GM23248 (cell line): ENCODE measurements around the gene PGA4. TPM values are rescaled to one million over a fixed set of nuclear protein-coding genes. Genes with fewer than 3 reads are reported as not detected.

Source experiments
- DNase-seq: peaks from one replicate; pipeline ENCODE4 v3.0.0-alpha.2; 2015
- H2AFZ ChIP-seq: fragments of 200-600 bp; sonication (generic); 2 replicates; pipeline ENCODE4 v1.6.1; 2016; ENCODE audit warnings: antibody characterized with exemption
- H3F3A ChIP-seq: fragments of 200-600 bp; sonication (generic); 2 replicates; pipeline ENCODE4 v1.6.1; 2016; ENCODE audit warnings: mild to moderate bottlenecking, antibody characterized with exemption, mixed run types; ENCODE audit not compliant: insufficient read depth
- H3K27ac ChIP-seq: fragments of 200-600 bp; sonication (generic); 2 replicates; pipeline ENCODE4 v1.5.1; 2016; ENCODE audit warnings: mild to moderate bottlenecking
- H3K27me3 ChIP-seq: fragments of 200-600 bp; sonication (generic); replicated peaks from 2 replicates; pipeline ENCODE4 v1.6.1; 2016; ENCODE audit warnings: mild to moderate bottlenecking; ENCODE audit not compliant: insufficient read depth
- H3K36me3 ChIP-seq: fragments of 200-600 bp; sonication (generic); 2 replicates; pipeline ENCODE4 v1.6.1; 2016; ENCODE audit warnings: low read depth, mild to moderate bottlenecking
- H3K4me1 ChIP-seq: fragments of 200-600 bp; sonication (generic); 2 replicates; pipeline ENCODE4 v1.6.1; 2016; ENCODE audit warnings: mild to moderate bottlenecking; ENCODE audit not compliant: insufficient read depth
- H3K4me2 ChIP-seq: fragments of 200-600 bp; sonication (generic); one replicate; pipeline ENCODE4 v1.6.1; 2016; ENCODE audit warnings: mild to moderate bottlenecking; ENCODE audit not compliant: unreplicated experiment
- H3K4me3 ChIP-seq: fragments of 200-600 bp; sonication (generic); 2 replicates; pipeline ENCODE4 v1.5.1; 2016; ENCODE audit warnings: mild to moderate bottlenecking
- H3K79me2 ChIP-seq: fragments of 200-600 bp; sonication (generic); 2 replicates; pipeline ENCODE4 v1.6.1; 2016; ENCODE audit warnings: mild to moderate bottlenecking; ENCODE audit not compliant: insufficient read depth
- H3K9ac ChIP-seq: fragments of 200-600 bp; sonication (generic); 2 replicates; pipeline ENCODE4 v1.6.1; 2016; ENCODE audit warnings: mild to moderate bottlenecking
- H3K9me2 ChIP-seq: fragments of 200-600 bp; sonication (generic); 2 replicates; pipeline ENCODE4 v1.6.1; 2016; ENCODE audit warnings: mixed run types, mild to moderate bottlenecking, moderate library complexity; ENCODE audit not compliant: insufficient read depth
- H3K9me3 ChIP-seq: fragments of 200-600 bp; sonication (generic); one replicate; pipeline ENCODE4 v1.6.1; 2017; ENCODE audit warnings: low read depth
- H4K20me1 ChIP-seq: fragments of 200-600 bp; sonication (generic); 2 replicates; pipeline ENCODE4 v1.6.0; 2016; ENCODE audit not compliant: insufficient read depth
- EZH2 ChIP-seq: fragments of 200-600 bp; sonication (generic); IDR thresholded peaks from 2 replicates; pipeline ENCODE4 v1.6.1; 2018; ENCODE audit warnings: antibody characterized with exemption, mild to moderate bottlenecking; ENCODE audit not compliant: insufficient read depth, poor library complexity, severe bottlenecking
- EZH2phosphoT487 ChIP-seq: fragments of 200-600 bp; sonication (generic); IDR thresholded peaks from 2 replicates; pipeline ENCODE4 v1.6.1; 2018; ENCODE audit warnings: antibody characterized with exemption, moderate library complexity, mild to moderate bottlenecking, low read depth; ENCODE audit not compliant: insufficient read depth
- WGBS, 2 experiments: methylation state at CpG; one replicate each; pipeline ENCODE4 v1.1.6; 2015 to 2017; ENCODE audit warnings: low lambda C conversion rate in 2 of 2, low coverage in 1 of 2; ENCODE audit errors: missing lambda C conversion rate in 2 of 2; 5-methylcytosine and 5-hydroxymethylcytosine counted together
- in situ Hi-C: fragments of 300-500 bp; cut with MboI; formaldehyde crosslinking; loops from 2 replicates; pipeline ENCODE4 v1.15.0; 2020
- polyA plus RNA-seq: library from polyadenylated mRNA; unstranded; fragments of >200 nt; fragmentation: Nextera tagmentation; extraction: Ambion mirVana; gene quantifications from 2 replicates; pipeline ENCODE4 v1.2.1, GENCODE V29; 2016
- total RNA-seq: library from RNA; depleted of rRNA; stranded (reverse); fragments of >200 nt; shearing (Covaris generic); gene quantifications from 2 replicates; pipeline ENCODE4 v1.2.3, GENCODE V29; 2014

The PGA4 gene
- total and polyA plus RNA-seq, 2 experiments from 2014 or later: 0.31 TPM; not detected in 1

DNA sequence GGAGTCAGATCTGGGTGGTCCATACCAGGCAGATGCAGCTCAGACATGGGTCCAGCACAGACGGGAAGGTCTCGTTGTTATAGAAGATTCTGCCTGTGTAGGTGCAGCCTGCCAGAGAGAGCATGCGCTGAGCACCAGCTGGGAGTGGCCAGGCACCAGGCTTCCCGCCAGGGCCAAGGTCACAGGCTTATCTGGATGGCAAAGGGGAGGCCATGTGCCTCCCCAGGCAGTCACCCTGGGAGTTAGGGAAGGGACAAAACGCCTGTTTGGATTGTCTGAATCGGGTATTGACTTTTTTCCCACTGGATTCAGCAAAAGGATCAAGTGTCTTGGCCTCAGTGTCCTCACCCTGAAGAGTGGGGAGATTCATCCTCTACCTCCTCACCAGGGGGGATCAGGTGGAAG lies 45.3 kb downstream of the PGA4 start:
- H3K27ac ChIP-seq: no peak overlapping the region
- H3K36me3 ChIP-seq: no peaks in the 10 kb centered on the region
- H3K9ac ChIP-seq: no peak overlapping the region
- H3K9me2 ChIP-seq: no peaks in the 10 kb centered on the region
- in situ Hi-C loops: loop anchor here (10.0 kb wide), 1 partner anchor 117 kb away; no protein-coding TSS in a partner anchor
- TF ChIP-seq EZH2phosphoT487: no peak
- no peak for TF ChIP-seq EZH2
- no peak overlapping the region for H3K4me3 ChIP-seq
- H3K79me2 ChIP-seq: no peaks in the 10 kb centered on the region
- peaks cover 10% of the 10 kb centered on the region for H3K4me1 ChIP-seq
- DNase-seq: no peak
- no peaks in the 10 kb centered on the region for H3K9me3 ChIP-seq
- no peak overlapping the region for H2AFZ ChIP-seq
- WGBS, 2 experiments: 60% methylated on average over 6 of the region's 6 CpGs
- no peaks in the 10 kb centered on the region for H3K27me3 ChIP-seq
- H3F3A ChIP-seq: peaks cover 10% of the 10 kb centered on the region
- H4K20me1 ChIP-seq: no peaks in the 10 kb centered on the region
- no peak overlapping the region for H3K4me2 ChIP-seq

GRCh38 chr11:61268588-61269250 lies 46.6 kb downstream of the PGA4 start:
- Histone ChIP-seq H3K4me1 (peaks cover 10% of the 10 kb centered on the region), H3K27ac (no peak overlapping the region), H3K27me3 (no peaks in the 10 kb centered on the region), H3K9me3 (no peaks in the 10 kb centered on the region), H3K9me2 (no peaks in the 10 kb centered on the region), H3K9ac (no peak overlapping the region), H2AFZ (no peak overlapping the region), H3K4me3 (no peak overlapping the region), H3F3A (peaks cover 10% of the 10 kb centered on the region), H3K79me2 (no peaks in the 10 kb centered on the region), H4K20me1 (no peaks in the 10 kb centered on the region), H3K36me3 (no peaks in the 10 kb centered on the region), H3K4me2 (no peak overlapping the region)
- in situ Hi-C loops: loop anchor here (10.0 kb wide), 1 partner anchor 116 kb away; no protein-coding TSS in a partner anchor
- 90 to 93% methylated on average over 15 of the region's 15 CpGs for WGBS, 2 experiments
- TF ChIP-seq EZH2: no peak
- TF ChIP-seq EZH2phosphoT487: no peak
- DNase-seq: no peak

DNA sequence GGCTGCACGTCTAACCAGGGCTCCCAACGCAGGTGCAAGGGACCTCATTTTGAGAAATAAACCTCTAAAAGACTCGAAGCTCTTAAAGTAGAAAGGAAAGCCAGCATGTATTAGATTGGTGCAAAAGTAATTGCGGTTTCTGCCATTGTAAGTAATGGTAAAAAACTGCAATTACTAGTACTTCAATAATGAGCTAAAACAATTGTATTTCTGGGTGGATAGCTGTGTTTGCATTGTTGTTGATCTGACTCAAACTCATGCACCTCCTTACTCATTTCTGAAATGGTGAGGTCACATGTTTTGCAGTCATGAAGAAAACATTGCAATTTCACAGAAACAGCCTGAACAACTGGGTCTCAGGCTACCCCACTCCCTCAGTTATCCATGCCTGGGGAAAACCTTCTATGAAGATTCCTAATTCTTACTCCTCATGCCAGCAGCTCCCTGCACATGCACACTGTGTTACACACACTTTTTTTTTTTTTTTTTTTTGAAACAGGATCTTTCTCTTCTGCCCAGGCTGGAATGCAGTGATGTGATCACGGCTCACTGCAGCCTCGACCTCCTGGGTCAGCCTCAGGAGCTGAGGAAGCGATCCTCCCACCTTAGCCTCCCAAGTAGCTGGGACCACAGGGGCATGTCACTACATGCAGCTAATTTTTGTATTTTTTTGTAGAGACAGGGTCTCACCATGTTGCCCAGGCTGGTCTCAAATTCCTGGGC lies 48.4 kb downstream of the PGA4 start:
- no peaks in the 10 kb centered on the region for H3K9me2 ChIP-seq
- no peak overlapping the region for H2AFZ ChIP-seq
- peak overlapping the region; percentile 29 for H3K9ac ChIP-seq
- WGBS, 2 experiments: 79 to 85% methylated on average over 7 of the region's 7 CpGs
- in situ Hi-C loops: no loop called here
- H3K4me1 ChIP-seq: peaks cover 10% of the 10 kb centered on the region
- H3K27me3 ChIP-seq: no peaks in the 10 kb centered on the region
- H3F3A ChIP-seq: peaks cover 10% of the 10 kb centered on the region
- H3K9me3 ChIP-seq: no peaks in the 10 kb centered on the region
- peak; percentile 80 for DNase-seq
- H4K20me1 ChIP-seq: no peaks in the 10 kb centered on the region
- no peaks in the 10 kb centered on the region for H3K36me3 ChIP-seq
- H3K27ac ChIP-seq: peak overlapping the region; percentile 59
- peak overlapping the region; percentile 45 for H3K4me2 ChIP-seq
- H3K4me3 ChIP-seq: no peak overlapping the region
- H3K79me2 ChIP-seq: no peaks in the 10 kb centered on the region
- TF ChIP-seq EZH2 (no peak), EZH2phosphoT487 (no peak)

GRCh38 chr11:61272731-61273130 lies 50.6 kb downstream of the PGA4 start:
- Histone ChIP-seq H4K20me1 (no peaks in the 10 kb centered on the region), H3K9ac (no peak overlapping the region), H3K4me2 (no peak overlapping the region), H3K79me2 (no peaks in the 10 kb centered on the region), H3K27ac (no peak overlapping the region), H3K27me3 (no peaks in the 10 kb centered on the region), H3K9me2 (no peaks in the 10 kb centered on the region), H3K36me3 (no peaks in the 10 kb centered on the region), H3K4me3 (no peak overlapping the region), H3K4me1 (peaks cover 10% of the 10 kb centered on the region), H2AFZ (no peak overlapping the region), H3F3A (peaks cover 10% of the 10 kb centered on the region), H3K9me3 (no peaks in the 10 kb centered on the region)
- no peak for TF ChIP-seq EZH2
- no peak for TF ChIP-seq EZH2phosphoT487
- 90 to 94% methylated on average over 3 of the region's 3 CpGs for WGBS, 2 experiments
- in situ Hi-C loops: no loop called here
- DNase-seq: no peak
